ENCODE results near the gene UBA1.

The UBA1 gene

GRCh38 chrX:47169726-47170515 lies 23.7 kb upstream of the UBA1 start:
- no peak for DNase-seq (ENCODE audit: low read depth)

GRCh38 chrX:47170861-47171692 lies 22.6 kb upstream of the UBA1 start:
- DNase-seq (ENCODE audit: low read depth) = no peak

GRCh38 chrX:47171996-47172395 lies 21.6 kb upstream of the UBA1 start:
- no peak for DNase-seq (ENCODE audit: low read depth)

GRCh38 chrX:47172549-47172948 lies 21.1 kb upstream of the UBA1 start:
- DNase-seq (ENCODE audit: low read depth) = no peak

- no peak for DNase-seq (ENCODE audit: low read depth)
These were observed 20.4 kb upstream of the UBA1 start for GRCh38 chrX:47172971-47173792.

GRCh38 chrX:47174376-47174775 lies 19.3 kb upstream of the UBA1 start:
- no peak for DNase-seq (ENCODE audit: low read depth)

- DNase-seq (ENCODE audit: low read depth) = no peak
These were observed 18.6 kb upstream of the UBA1 start for GRCh38 chrX:47174846-47175587.

GRCh38 chrX:47175588-47175980 lies 18.0 kb upstream of the UBA1 start:
- DNase-seq (ENCODE audit: low read depth) = no peak

- DNase-seq (ENCODE audit: low read depth) = no peak
These were observed 17.4 kb upstream of the UBA1 start for GRCh38 chrX:47176101-47176740.

- DNase-seq (ENCODE audit: low read depth) = no peak
These were observed 16.6 kb upstream of the UBA1 start for GRCh38 chrX:47177079-47177478.

GRCh38 chrX:47178337-47178736 lies 15.3 kb upstream of the UBA1 start:
- DNase-seq (ENCODE audit: low read depth) = no peak

- no peak for DNase-seq (ENCODE audit: low read depth)
These were observed 14.3 kb upstream of the UBA1 start for GRCh38 chrX:47179221-47179927.

- DNase-seq (ENCODE audit: low read depth) = no peak
These were observed 13.7 kb upstream of the UBA1 start for GRCh38 chrX:47179928-47180255.

GRCh38 chrX:47180346-47180745 lies 13.3 kb upstream of the UBA1 start:
- no peak for DNase-seq (ENCODE audit: low read depth)

GRCh38 chrX:47181301-47181700 lies 12.3 kb upstream of the UBA1 start:
- no peak for DNase-seq (ENCODE audit: low read depth)

- no peak for DNase-seq (ENCODE audit: low read depth)
These were observed 11.4 kb upstream of the UBA1 start for GRCh38 chrX:47182106-47182700.

- DNase-seq (ENCODE audit: low read depth) = no peak
These were observed 9.1 kb upstream of the UBA1 start for GRCh38 chrX:47184486-47184885.

GRCh38 chrX:47185241-47185640 lies 8.4 kb upstream of the UBA1 start:
- DNase-seq (ENCODE audit: low read depth) = no peak

- DNase-seq (ENCODE audit: low read depth) = no peak
These were observed 7.4 kb upstream of the UBA1 start for GRCh38 chrX:47186096-47186740.

Data from stimulated activated CD8-positive, alpha-beta memory T cell treated with anti-CD3 and anti-CD28 coated beads, Interleukin-7, amount 100 ng/mL, for 24 hours (primary cell).